ENCODE data around the gene GH1. TPM values are rescaled to one million over a fixed set of nuclear protein-coding genes. Genes with fewer than 3 reads are reported as not detected.
A peak's percentile ranks its signal among the peaks of the same experiment; 100 is the strongest.

GH1 gene
- total and polyA plus RNA-seq, 2 of the 13 experiments (the other 11 are each of a cell fraction or from before 2014, with no cell fraction given): not detected

- TF ChIP-seq NFAT5 (CRISPR knock-in tag; IDR thresholded peaks at IDR 0.05) (no peak), GTF2F1 (IDR thresholded peaks at IDR 0.05; ENCODE audit: low read length) (no peak), SOX6 (IDR thresholded peaks at IDR 0.05) (no peak), SOX6 (CRISPR knock-in tag; IDR thresholded peaks at IDR 0.05) (peak; percentile 55; the same call in 1 of the 2 replicates), NCOA1 (CRISPR knock-in tag; IDR thresholded peaks at IDR 0.05) (no peak), TFDP1 (CRISPR knock-in tag; IDR thresholded peaks at IDR 0.05; ENCODE audit: borderline replicate concordance) (no peak), TOE1 (CRISPR knock-in tag; IDR thresholded peaks at IDR 0.05) (no peak), FOSL2 (CRISPR knock-in tag; IDR thresholded peaks at IDR 0.05) (peak; percentile 89), TEAD3 (CRISPR knock-in tag; optimal IDR thresholded peaks at IDR 0.05; ENCODE audit: borderline replicate concordance) (peak; percentile 85), HNRNPUL1 (IDR thresholded peaks at IDR 0.05; ENCODE audit: low read depth, low read length) (no peak), ZBTB37 (CRISPR knock-in tag; IDR thresholded peaks at IDR 0.05) (no peak), ZGPAT (CRISPR knock-in tag; IDR thresholded peaks at IDR 0.05) (peak; percentile 56; the same call in 1 of the 2 replicates), ZNF367 (CRISPR knock-in tag; IDR thresholded peaks at IDR 0.05; ENCODE audit: borderline replicate concordance) (no peak), ZNF460 (CRISPR knock-in tag; IDR thresholded peaks at IDR 0.05; ENCODE audit: borderline replicate concordance) (no peak), ZNF468 (CRISPR knock-in tag; IDR thresholded peaks at IDR 0.05) (no peak), EP300 (IDR thresholded peaks at IDR 0.05; ENCODE audit: low read depth in 2 of 2, low read length in 2 of 2) (peak in 1 of 2 experiments; percentile 49; a peak in 1 of 4 replicates), EP300 (CRISPR knock-in tag; IDR thresholded peaks at IDR 0.05; ENCODE audit: borderline replicate concordance) (no peak; the same call in 1 of the 2 replicates), SMAD3 (CRISPR knock-in tag; IDR thresholded peaks at IDR 0.05) (0 out of 2 replicates have a peak, but pooled peaks have one; percentile 36), DPF2 (CRISPR knock-in tag; IDR thresholded peaks at IDR 0.05; ENCODE audit: borderline replicate concordance, low read depth) (no peak), THAP11 (CRISPR knock-in tag; IDR thresholded peaks at IDR 0.05) (no peak; the same call in 1 of the 2 replicates)
Observed at GRCh38 chr17:63956296-63956920, 37.8 kb upstream of the GH1 start (continued).

All from HepG2 (cell line).